ENCODE data around the gene C1orf232.

C1orf232 gene

DNA sequence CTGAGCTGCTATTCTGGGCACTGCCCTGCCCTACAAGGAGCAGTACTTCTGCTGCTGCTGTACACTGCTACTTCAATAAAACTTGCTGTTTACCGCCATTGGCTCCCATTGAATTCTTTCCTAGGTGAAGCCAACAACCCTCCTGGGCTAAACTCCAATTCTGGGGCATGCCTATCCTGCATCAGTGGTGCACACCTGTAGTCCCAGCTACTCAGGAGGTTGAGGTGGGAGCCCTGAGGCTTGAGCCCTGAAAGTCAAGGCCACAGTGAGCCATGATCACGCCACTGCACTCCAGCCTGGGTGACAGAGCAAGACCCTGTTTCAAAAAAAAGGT lies 36.0 kb downstream of the C1orf232 start:
- intact Hi-C loops (cut with DNase I; ENCODE audit: low total_unique reads), result no loop called here
- DNase-seq, result no peak

DNA sequence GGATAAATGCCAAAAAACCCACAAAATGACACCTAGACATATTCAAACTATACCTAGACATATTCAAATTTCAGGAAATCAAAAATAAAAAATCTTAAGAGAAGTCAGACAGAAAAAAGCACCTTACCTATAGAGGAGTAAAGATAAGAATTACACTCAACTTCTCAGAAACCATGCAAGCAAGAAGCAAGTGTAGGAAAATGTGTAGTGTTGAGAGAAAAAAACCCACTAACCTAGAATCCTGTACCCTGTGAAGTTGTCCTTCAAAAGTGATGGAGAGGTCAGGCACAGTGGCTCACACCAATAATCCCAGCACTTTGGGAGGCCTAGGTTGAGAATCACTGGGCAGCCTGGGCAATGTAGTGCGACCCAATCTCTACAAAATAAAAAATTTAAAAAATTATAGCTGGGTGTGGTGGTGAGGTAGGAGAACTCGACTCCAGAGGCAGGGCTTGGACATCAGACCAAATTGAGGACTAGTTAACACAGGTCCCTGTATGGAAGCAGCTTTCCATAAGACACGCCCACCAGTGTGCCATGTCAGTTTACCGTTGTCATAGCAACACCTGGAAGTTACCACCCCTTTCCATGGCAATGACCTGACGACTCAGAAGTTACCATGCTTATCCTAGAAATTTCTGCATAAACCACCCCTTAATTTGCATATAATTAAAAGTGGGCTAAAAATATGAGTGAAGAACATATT lies 36.5 kb downstream of the C1orf232 start:
- H3K4me3 ChIP-seq, result no peak overlapping the region
- H3K36me3 ChIP-seq, result no peaks in the 10 kb centered on the region
- H3K27me3 ChIP-seq, result no peaks in the 10 kb centered on the region
- TF ChIP-seq, protein P1, sequence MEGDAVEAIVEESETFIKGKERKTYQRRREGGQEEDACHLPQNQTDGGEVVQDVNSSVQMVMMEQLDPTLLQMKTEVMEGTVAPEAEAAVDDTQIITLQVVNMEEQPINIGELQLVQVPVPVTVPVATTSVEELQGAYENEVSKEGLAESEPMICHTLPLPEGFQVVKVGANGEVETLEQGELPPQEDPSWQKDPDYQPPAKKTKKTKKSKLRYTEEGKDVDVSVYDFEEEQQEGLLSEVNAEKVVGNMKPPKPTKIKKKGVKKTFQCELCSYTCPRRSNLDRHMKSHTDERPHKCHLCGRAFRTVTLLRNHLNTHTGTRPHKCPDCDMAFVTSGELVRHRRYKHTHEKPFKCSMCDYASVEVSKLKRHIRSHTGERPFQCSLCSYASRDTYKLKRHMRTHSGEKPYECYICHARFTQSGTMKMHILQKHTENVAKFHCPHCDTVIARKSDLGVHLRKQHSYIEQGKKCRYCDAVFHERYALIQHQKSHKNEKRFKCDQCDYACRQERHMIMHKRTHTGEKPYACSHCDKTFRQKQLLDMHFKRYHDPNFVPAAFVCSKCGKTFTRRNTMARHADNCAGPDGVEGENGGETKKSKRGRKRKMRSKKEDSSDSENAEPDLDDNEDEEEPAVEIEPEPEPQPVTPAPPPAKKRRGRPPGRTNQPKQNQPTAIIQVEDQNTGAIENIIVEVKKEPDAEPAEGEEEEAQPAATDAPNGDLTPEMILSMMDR (IDR thresholded peaks at IDR 0.05), result no peak
- no peaks in the 10 kb centered on the region for H3K4me1 ChIP-seq
- intact Hi-C loops (cut with DNase I; ENCODE audit: low total_unique reads), result no loop called here
- DNase-seq, result no peak
- H3K9me3 ChIP-seq, result no peaks in the 10 kb centered on the region
- no peak overlapping the region for H3K27ac ChIP-seq

More for the DNA sequence above, 36.0 kb downstream of the C1orf232 start:
- H3K4me3 ChIP-seq, result no peak overlapping the region
- no peaks in the 10 kb centered on the region for H3K36me3 ChIP-seq
- H3K4me1 ChIP-seq, result no peaks in the 10 kb centered on the region
- TF ChIP-seq, protein P1 (IDR thresholded peaks at IDR 0.05), result no peak
- no peak overlapping the region for H3K27ac ChIP-seq
- no peaks in the 10 kb centered on the region for H3K9me3 ChIP-seq
- H3K27me3 ChIP-seq, result no peaks in the 10 kb centered on the region

DNA sequence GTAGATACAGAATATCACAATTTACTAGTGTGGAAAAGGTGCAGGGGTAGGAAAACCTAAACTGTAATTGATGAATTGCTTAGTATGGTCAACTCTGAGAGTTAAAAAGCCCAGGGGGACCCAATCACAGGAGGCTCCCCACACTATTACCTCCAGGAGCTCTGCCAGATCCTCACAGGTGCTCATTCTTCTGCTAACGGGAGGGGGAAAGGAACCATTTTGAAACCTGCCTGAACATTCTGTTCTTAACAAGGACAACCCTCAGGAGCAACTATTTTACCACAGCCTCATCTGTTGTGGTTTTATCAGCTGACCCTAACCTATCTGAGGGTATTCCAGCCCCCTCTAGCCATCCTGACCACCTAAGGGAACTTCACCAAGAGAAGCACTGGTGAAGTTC lies 38.1 kb downstream of the C1orf232 start:
- Histone ChIP-seq H3K36me3 (no peaks in the 10 kb centered on the region), H3K27me3 (no peaks in the 10 kb centered on the region), H3K9me3 (no peaks in the 10 kb centered on the region), H3K4me3 (no peak overlapping the region), H3K4me1 (no peaks in the 10 kb centered on the region), H3K27ac (no peak overlapping the region)
- TF ChIP-seq, protein P1 (IDR thresholded peaks at IDR 0.05), result no peak
- intact Hi-C loops (cut with DNase I; ENCODE audit: low total_unique reads), result no loop called here
- no peak for DNase-seq

DNA sequence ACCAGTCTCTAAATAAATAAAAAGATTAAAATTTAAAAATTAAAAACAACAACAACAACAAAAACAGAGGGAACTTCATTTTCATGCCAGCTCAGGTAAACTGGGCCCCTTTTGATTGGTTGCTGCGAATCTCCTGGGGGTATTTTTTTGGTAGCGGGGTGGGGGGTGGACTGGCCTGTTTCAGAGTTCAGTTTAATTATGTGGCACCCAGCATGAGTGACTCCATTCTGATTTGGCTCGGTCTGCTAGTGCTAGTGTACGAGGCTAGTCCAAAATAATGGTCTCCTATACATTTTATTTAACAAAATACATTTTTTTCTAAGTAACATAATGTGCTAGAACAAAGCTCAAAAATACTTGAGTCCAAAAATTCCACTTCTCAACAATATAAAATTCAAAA lies 39.0 kb downstream of the C1orf232 start:
- intact Hi-C loops (cut with DNase I; ENCODE audit: low total_unique reads), result no loop called here
- Histone ChIP-seq H3K27me3 (no peaks in the 10 kb centered on the region), H3K4me1 (no peaks in the 10 kb centered on the region), H3K4me3 (no peak overlapping the region), H3K36me3 (no peaks in the 10 kb centered on the region), H3K9me3 (no peaks in the 10 kb centered on the region), H3K27ac (no peak overlapping the region)
- DNase-seq, result no peak
- TF ChIP-seq, protein P1 (IDR thresholded peaks at IDR 0.05), result no peak

DNA sequence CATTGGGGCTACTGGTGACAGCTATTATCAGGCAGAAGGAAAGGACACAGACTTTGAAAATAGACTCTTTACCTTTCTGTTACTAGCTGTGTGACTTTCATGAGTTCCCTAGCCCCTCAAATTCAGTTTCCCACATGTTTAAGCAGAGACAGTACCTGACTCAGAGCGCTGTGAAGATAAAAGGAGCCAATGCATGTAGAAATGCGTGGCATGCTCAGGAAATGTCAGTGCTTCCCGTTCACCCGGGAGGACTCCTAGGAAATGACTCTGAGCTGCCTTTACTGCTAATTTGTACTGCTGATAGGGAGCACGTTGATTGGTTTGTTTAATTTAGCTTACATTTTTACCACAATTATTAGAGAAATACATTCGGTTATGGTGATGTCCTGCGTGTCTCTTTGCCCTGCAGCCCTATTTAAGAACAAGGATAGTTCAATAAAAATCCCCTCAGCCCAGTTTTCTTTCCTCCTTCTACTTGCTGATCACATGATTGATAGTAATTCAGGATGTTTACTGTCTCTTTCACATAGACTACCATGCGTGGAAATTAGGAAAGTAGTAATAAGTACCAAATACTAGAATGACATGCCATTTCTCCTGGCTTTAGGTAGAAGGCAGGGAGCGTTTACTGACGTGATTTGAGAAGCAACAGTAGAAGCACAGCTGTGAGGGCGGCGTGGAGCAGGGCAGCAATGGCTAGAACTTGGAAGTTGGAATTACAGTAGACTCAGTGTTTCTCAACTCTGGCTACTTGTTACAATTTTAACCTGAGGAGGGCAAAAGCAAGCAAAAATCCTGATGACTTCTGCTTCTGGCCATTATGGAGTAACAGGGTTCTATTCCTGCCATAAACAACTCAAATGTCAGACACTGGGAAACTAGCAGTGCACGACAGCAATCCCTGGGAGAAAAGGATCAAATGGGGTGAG lies 41.3 kb downstream of the C1orf232 start:
- Histone ChIP-seq H3K9me3 (no peaks in the 10 kb centered on the region), H3K4me3 (no peak overlapping the region), H3K27ac (no peak overlapping the region), H3K27me3 (no peaks in the 10 kb centered on the region), H3K4me1 (no peaks in the 10 kb centered on the region), H3K36me3 (peaks cover 0 to 8% (median 0%) of the 10 kb centered on the region in 3 donors)
- TF ChIP-seq, protein P1 (IDR thresholded peaks at IDR 0.05), result no peak
- DNase-seq, result no peak
- intact Hi-C loops (cut with DNase I; ENCODE audit: low total_unique reads), result no loop called here
